ENCODE data around the gene TH. TPM values are rescaled to one million over a fixed set of nuclear protein-coding genes. Genes with fewer than 3 reads are reported as not detected.

The TH gene
- total RNA-seq, 1 donor from 2014 or later, result not detected

GRCh38 chr11:2169005-2169378, 2.6 kb downstream of the TH start:
- no peak overlapping the region for H3K9ac ChIP-seq (ENCODE audit: low read depth in 1 of 3, low read length in 3 of 3)
- H3K27ac ChIP-seq (ENCODE audit: low read depth, low read length), result no peak overlapping the region
- H3K4me1 ChIP-seq (ENCODE audit: control insufficient read depth in 3 of 3, insufficient read depth in 3 of 3, low read length in 3 of 3), result no peaks in the 10 kb centered on the region
- H3K27me3 ChIP-seq (ENCODE audit: control insufficient read depth in 3 of 3, insufficient read depth in 3 of 3, low read length in 3 of 3), result peaks cover 34 to 62% (median 49%) of the 10 kb centered on the region in 3 donors
- no peaks in the 10 kb centered on the region for H3K9me3 ChIP-seq (ENCODE audit: control insufficient read depth in 3 of 3, low read length in 3 of 3)
- H3K4me3 ChIP-seq (ENCODE audit: low read length in 3 of 3), result no peak overlapping the region
- H3K36me3 ChIP-seq (ENCODE audit: control insufficient read depth in 3 of 3, insufficient read depth in 3 of 3, low read length in 3 of 3), result no peaks in the 10 kb centered on the region

- no peak overlapping the region for H3K27ac ChIP-seq (ENCODE audit: low read depth, low read length)
- no peak overlapping the region for H3K9ac ChIP-seq (ENCODE audit: low read depth in 1 of 3, low read length in 3 of 3)
- no peaks in the 10 kb centered on the region for H3K36me3 ChIP-seq (ENCODE audit: control insufficient read depth in 3 of 3, insufficient read depth in 3 of 3, low read length in 3 of 3)
- H3K27me3 ChIP-seq (ENCODE audit: control insufficient read depth in 3 of 3, insufficient read depth in 3 of 3, low read length in 3 of 3), result peaks cover 32 to 64% (median 52%) of the 10 kb centered on the region in 3 donors
- H3K9me3 ChIP-seq (ENCODE audit: control insufficient read depth in 3 of 3, low read length in 3 of 3), result no peaks in the 10 kb centered on the region
- H3K4me1 ChIP-seq (ENCODE audit: control insufficient read depth in 3 of 3, insufficient read depth in 3 of 3, low read length in 3 of 3), result no peaks in the 10 kb centered on the region
- H3K4me3 ChIP-seq (ENCODE audit: low read length in 3 of 3), result no peak overlapping the region
These were observed 3.2 kb downstream of the TH start for GRCh38 chr11:2168286-2169004.

- H3K9me3 ChIP-seq (ENCODE audit: control insufficient read depth in 3 of 3, low read length in 3 of 3), result no peaks in the 10 kb centered on the region
- no peaks in the 10 kb centered on the region for H3K36me3 ChIP-seq (ENCODE audit: control insufficient read depth in 3 of 3, insufficient read depth in 3 of 3, low read length in 3 of 3)
- no peaks in the 10 kb centered on the region for H3K4me1 ChIP-seq (ENCODE audit: control insufficient read depth in 3 of 3, insufficient read depth in 3 of 3, low read length in 3 of 3)
- H3K9ac ChIP-seq (ENCODE audit: low read depth in 1 of 3, low read length in 3 of 3), result no peak overlapping the region
- H3K27me3 ChIP-seq (ENCODE audit: control insufficient read depth in 3 of 3, insufficient read depth in 3 of 3, low read length in 3 of 3), result peaks cover 29 to 72% (median 58%) of the 10 kb centered on the region in 3 donors
- H3K27ac ChIP-seq (ENCODE audit: low read depth, low read length), result no peak overlapping the region
- no peak overlapping the region for H3K4me3 ChIP-seq (ENCODE audit: low read length in 3 of 3)
These were observed 4.2 kb downstream of the TH start for GRCh38 chr11:2167141-2168045.

- Histone ChIP-seq H3K4me3 (ENCODE audit: low read length in 3 of 3) (no peak overlapping the region), H3K4me1 (ENCODE audit: control insufficient read depth in 3 of 3, insufficient read depth in 3 of 3, low read length in 3 of 3) (no peaks in the 10 kb centered on the region)
These were observed 5.3 kb downstream of the TH start for GRCh38 chr11:2166091-2166851.

GRCh38 chr11:2165571-2165970, 6.0 kb downstream of the TH start:
- no peak overlapping the region for H3K4me3 ChIP-seq (ENCODE audit: low read length in 3 of 3)
- H3K27me3 ChIP-seq (ENCODE audit: control insufficient read depth in 3 of 3, insufficient read depth in 3 of 3, low read length in 3 of 3), result peaks cover 29 to 72% (median 65%) of the 10 kb centered on the region in 3 donors
- H3K9me3 ChIP-seq (ENCODE audit: control insufficient read depth in 3 of 3, low read length in 3 of 3), result no peaks in the 10 kb centered on the region

More at GRCh38 chr11:2166091-2166851, 5.3 kb downstream of the TH start:
- H3K27me3 ChIP-seq (ENCODE audit: control insufficient read depth in 3 of 3, insufficient read depth in 3 of 3, low read length in 3 of 3), result peaks cover 29 to 78% (median 60%) of the 10 kb centered on the region in 3 donors
- H3K27ac ChIP-seq (ENCODE audit: low read depth, low read length), result no peak overlapping the region
- H3K9me3 ChIP-seq (ENCODE audit: control insufficient read depth in 3 of 3, low read length in 3 of 3), result no peaks in the 10 kb centered on the region
- H3K36me3 ChIP-seq (ENCODE audit: control insufficient read depth in 3 of 3, insufficient read depth in 3 of 3, low read length in 3 of 3), result no peaks in the 10 kb centered on the region
- H3K9ac ChIP-seq (ENCODE audit: low read depth in 1 of 3, low read length in 3 of 3), result no peak overlapping the region

GRCh38 chr11:2164861-2165555, 6.6 kb downstream of the TH start:
- H3K4me3 ChIP-seq (ENCODE audit: low read length in 3 of 3), result no peak overlapping the region
- no peaks in the 10 kb centered on the region for H3K4me1 ChIP-seq (ENCODE audit: control insufficient read depth in 3 of 3, insufficient read depth in 3 of 3, low read length in 3 of 3)
- H3K27me3 ChIP-seq (ENCODE audit: control insufficient read depth in 3 of 3, insufficient read depth in 3 of 3, low read length in 3 of 3), result peaks cover 29 to 72% (median 65%) of the 10 kb centered on the region in 3 donors
- H3K9me3 ChIP-seq (ENCODE audit: control insufficient read depth in 3 of 3, low read length in 3 of 3), result no peaks in the 10 kb centered on the region
- no peaks in the 10 kb centered on the region for H3K36me3 ChIP-seq (ENCODE audit: control insufficient read depth in 3 of 3, insufficient read depth in 3 of 3, low read length in 3 of 3)
- H3K9ac ChIP-seq (ENCODE audit: low read depth in 1 of 3, low read length in 3 of 3), result no peak overlapping the region
- H3K27ac ChIP-seq (ENCODE audit: low read depth, low read length), result no peak overlapping the region

More at GRCh38 chr11:2165571-2165970, 6.0 kb downstream of the TH start:
- no peak overlapping the region for H3K9ac ChIP-seq (ENCODE audit: low read depth in 1 of 3, low read length in 3 of 3)
- H3K4me1 ChIP-seq (ENCODE audit: control insufficient read depth in 3 of 3, insufficient read depth in 3 of 3, low read length in 3 of 3), result no peaks in the 10 kb centered on the region
- no peaks in the 10 kb centered on the region for H3K36me3 ChIP-seq (ENCODE audit: control insufficient read depth in 3 of 3, insufficient read depth in 3 of 3, low read length in 3 of 3)
- H3K27ac ChIP-seq (ENCODE audit: low read depth, low read length), result no peak overlapping the region

GRCh38 chr11:2164081-2164480, 7.5 kb downstream of the TH start:
- peaks cover 29 to 63% (median 63%) of the 10 kb centered on the region in 3 donors for H3K27me3 ChIP-seq (ENCODE audit: control insufficient read depth in 3 of 3, insufficient read depth in 3 of 3, low read length in 3 of 3)
- no peak overlapping the region for H3K4me3 ChIP-seq (ENCODE audit: low read length in 3 of 3)
- H3K9ac ChIP-seq (ENCODE audit: low read depth in 1 of 3, low read length in 3 of 3), result no peak overlapping the region
- H3K27ac ChIP-seq (ENCODE audit: low read depth, low read length), result no peak overlapping the region
- H3K9me3 ChIP-seq (ENCODE audit: control insufficient read depth in 3 of 3, low read length in 3 of 3), result no peaks in the 10 kb centered on the region
- no peaks in the 10 kb centered on the region for H3K4me1 ChIP-seq (ENCODE audit: control insufficient read depth in 3 of 3, insufficient read depth in 3 of 3, low read length in 3 of 3)
- no peaks in the 10 kb centered on the region for H3K36me3 ChIP-seq (ENCODE audit: control insufficient read depth in 3 of 3, insufficient read depth in 3 of 3, low read length in 3 of 3)

- H3K9me3 ChIP-seq (ENCODE audit: control insufficient read depth in 3 of 3, low read length in 3 of 3), result no peaks in the 10 kb centered on the region
- no peak overlapping the region for H3K4me3 ChIP-seq (ENCODE audit: low read length in 3 of 3)
- H3K27ac ChIP-seq (ENCODE audit: low read depth, low read length), result no peak overlapping the region
- no peak overlapping the region for H3K9ac ChIP-seq (ENCODE audit: low read depth in 1 of 3, low read length in 3 of 3)
- H3K36me3 ChIP-seq (ENCODE audit: control insufficient read depth in 3 of 3, insufficient read depth in 3 of 3, low read length in 3 of 3), result no peaks in the 10 kb centered on the region
- no peaks in the 10 kb centered on the region for H3K4me1 ChIP-seq (ENCODE audit: control insufficient read depth in 3 of 3, insufficient read depth in 3 of 3, low read length in 3 of 3)
- H3K27me3 ChIP-seq (ENCODE audit: control insufficient read depth in 3 of 3, insufficient read depth in 3 of 3, low read length in 3 of 3), result peaks cover 29 to 59% (median 58%) of the 10 kb centered on the region in 3 donors
These were observed 8.1 kb downstream of the TH start for GRCh38 chr11:2163428-2163978.

GRCh38 chr11:2160736-2161259, 10.8 kb downstream of the TH start, which contains the start of gene INS:
TSS of gene INS (minus strand) at chr11:2161209. CDS start at chr11:2160971, 238 bp downstream.
- Histone ChIP-seq H3K4me1 (ENCODE audit: control insufficient read depth in 3 of 3, insufficient read depth in 3 of 3, low read length in 3 of 3) (peaks cover 3 to 10% (median 5%) of the 10 kb centered on the region in 3 donors), H3K36me3 (ENCODE audit: control insufficient read depth in 3 of 3, insufficient read depth in 3 of 3, low read length in 3 of 3) (no peaks in the 10 kb centered on the region), H3K27me3 (ENCODE audit: control insufficient read depth in 3 of 3, insufficient read depth in 3 of 3, low read length in 3 of 3) (peaks cover 9 to 53% (median 39%) of the 10 kb centered on the region in 3 donors), H3K9ac (ENCODE audit: low read depth in 1 of 3, low read length in 3 of 3) (no peak within 1 kb of the TSS), H3K27ac (ENCODE audit: low read depth, low read length) (no peak within 1 kb of the TSS), H3K4me3 (ENCODE audit: low read length in 3 of 3) (no peak within 1 kb of the TSS), H3K9me3 (ENCODE audit: control insufficient read depth in 3 of 3, low read length in 3 of 3) (no peaks in the 10 kb centered on the region)
